Measurements from ENCODE around the gene PIEZO1. TPM values are rescaled to one million over a fixed set of nuclear protein-coding genes. Genes with fewer than 3 reads are reported as not detected.

Gene PIEZO1
- total RNA-seq, 1 experiment from 2014 or later: 71.1 TPM

GRCh38 chr16:88686062-88686438 lies 99.0 kb downstream of the PIEZO1 start:
- Histone ChIP-seq H2BK120ac (ENCODE audit: low read depth, low read length, poor library complexity, severe bottlenecking) (no peak overlapping the region), H3K79me1 (ENCODE audit: insufficient read depth, low read depth, low read length, poor library complexity, severe bottlenecking) (no peaks in the 10 kb centered on the region), H3K23me2 (ENCODE audit: insufficient read length, low read depth, low read length, poor library complexity, severe bottlenecking) (peaks cover 12% of the 10 kb centered on the region), H4K20me1 (ENCODE audit: control insufficient read depth, insufficient read depth, insufficient read length) (no peaks in the 10 kb centered on the region), H3K27ac (ENCODE audit: insufficient read length, low read depth, low read length) (no peak overlapping the region), H3K23ac (ENCODE audit: insufficient read length, low read depth, low read length) (no peak overlapping the region), H2AK5ac (ENCODE audit: insufficient read length, low read length) (no peak overlapping the region), H2BK20ac (ENCODE audit: low read depth, low read length, poor library complexity, severe bottlenecking) (no peak overlapping the region), H3K18ac (ENCODE audit: insufficient read length, low read depth, low read length) (no peak overlapping the region), H3K4me1 (ENCODE audit: insufficient read depth, low read length) (no peaks in the 10 kb centered on the region), H2BK15ac (ENCODE audit: low read depth, low read length) (no peak overlapping the region), H4K5ac (ENCODE audit: insufficient read length, low read depth, low read length) (no peak overlapping the region), H2BK12ac (ENCODE audit: insufficient read length, low read depth, low read length) (no peak overlapping the region), H2BK5ac (ENCODE audit: insufficient read length, low read length) (no peak overlapping the region), H3T11ph (ENCODE audit: low read length) (no peak overlapping the region), H4K8ac (replicated peaks; ENCODE audit: insufficient read length, low read depth, low read length) (no peak overlapping the region), H3K4me2 (ENCODE audit: insufficient read depth, insufficient read length, low read length) (peak overlapping the region; percentile 48), H3K14ac (ENCODE audit: insufficient read depth, low read length) (no peak overlapping the region), H3K56ac (ENCODE audit: insufficient read length, low read depth, low read length) (no peak overlapping the region), H3K4ac (ENCODE audit: low read depth, low read length) (no peak overlapping the region), H3K79me2 (ENCODE audit: insufficient read depth, low read length) (no peaks in the 10 kb centered on the region), H3K27me3 (ENCODE audit: insufficient read depth, low read length) (no peaks in the 10 kb centered on the region; the same call in 1 of the 2 replicates), H3K9ac (ENCODE audit: extremely low read depth, insufficient read length, low read length) (no peak overlapping the region), H2AFZ (ENCODE audit: low read length) (no peak overlapping the region), H4K91ac (ENCODE audit: insufficient read length, low read depth, low read length) (no peak overlapping the region), H3K9me3 (ENCODE audit: control insufficient read depth, low read depth, low read length) (no peaks in the 10 kb centered on the region)
- Mint-ChIP-seq H3K9me3 (no peaks in the 10 kb centered on the region), H3K36me3 (ENCODE audit: insufficient read depth in 1 of 3, low read depth in 3 of 3) (no peaks in the 10 kb centered on the region), H3K4me1 (peaks cover 19 to 26% of the 10 kb centered on the region in 2 experiments), H3K27me3 (ENCODE audit: low read depth) (peaks cover 39% of the 10 kb centered on the region), H3K27ac (no peak overlapping the region), H3K4me3 (peak overlapping the region; percentile 75 to 83)
- TF ChIP-seq, protein P1, sequence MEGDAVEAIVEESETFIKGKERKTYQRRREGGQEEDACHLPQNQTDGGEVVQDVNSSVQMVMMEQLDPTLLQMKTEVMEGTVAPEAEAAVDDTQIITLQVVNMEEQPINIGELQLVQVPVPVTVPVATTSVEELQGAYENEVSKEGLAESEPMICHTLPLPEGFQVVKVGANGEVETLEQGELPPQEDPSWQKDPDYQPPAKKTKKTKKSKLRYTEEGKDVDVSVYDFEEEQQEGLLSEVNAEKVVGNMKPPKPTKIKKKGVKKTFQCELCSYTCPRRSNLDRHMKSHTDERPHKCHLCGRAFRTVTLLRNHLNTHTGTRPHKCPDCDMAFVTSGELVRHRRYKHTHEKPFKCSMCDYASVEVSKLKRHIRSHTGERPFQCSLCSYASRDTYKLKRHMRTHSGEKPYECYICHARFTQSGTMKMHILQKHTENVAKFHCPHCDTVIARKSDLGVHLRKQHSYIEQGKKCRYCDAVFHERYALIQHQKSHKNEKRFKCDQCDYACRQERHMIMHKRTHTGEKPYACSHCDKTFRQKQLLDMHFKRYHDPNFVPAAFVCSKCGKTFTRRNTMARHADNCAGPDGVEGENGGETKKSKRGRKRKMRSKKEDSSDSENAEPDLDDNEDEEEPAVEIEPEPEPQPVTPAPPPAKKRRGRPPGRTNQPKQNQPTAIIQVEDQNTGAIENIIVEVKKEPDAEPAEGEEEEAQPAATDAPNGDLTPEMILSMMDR (conservative IDR thresholded peaks at IDR 0.05): no peak
- no peak for DNase-seq
- no CpG with 5 or more reads among the region's 25 CpGs for WGBS (ENCODE audit: extremely low coverage, insufficient read length, low lambda C conversion rate)
